Inflammatory macrophage treated with lipopolysaccharide for 1 hour (primary cell): ENCODE results near the gene TGIF2LX.
"Not testable (repeated sequence)": the region's sequence is repeated elsewhere in the genome, so short reads cannot be mapped to it uniquely, and the experiment has no call there.

ENCODE experiments used
- DNase-seq, 2 donors: peaks; one replicate each; pipeline ENCODE4 v3.0.0-alpha.2; 2020 to 2022

The TGIF2LX gene

DNA sequence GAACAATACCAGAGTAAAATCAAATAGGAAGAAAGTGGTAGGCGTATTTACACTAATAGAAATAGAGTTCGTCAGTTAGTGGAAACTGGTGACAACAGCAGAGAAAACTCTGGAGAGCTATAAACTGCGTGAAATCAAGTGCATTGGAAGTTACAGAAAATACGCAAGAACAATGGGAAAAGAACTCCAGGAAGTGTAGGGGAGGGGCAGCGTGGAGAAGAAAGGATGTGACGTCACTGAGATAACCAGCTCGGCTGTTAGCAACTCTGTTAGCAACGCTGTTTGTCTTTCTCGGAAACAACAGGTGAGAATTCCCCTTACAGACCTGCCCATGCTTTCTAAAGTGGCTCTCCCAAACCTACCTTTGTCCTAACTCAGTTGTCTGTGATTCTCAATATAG, at the start of gene TGIF2LX:
Gene TGIF2LX, plus strand, starts transcription at position 244 of the 400 bp plus-strand sequence. CDS start 178 bp downstream, outside the sequence.
- DNase-seq, result not testable (repeated sequence)

DNA sequence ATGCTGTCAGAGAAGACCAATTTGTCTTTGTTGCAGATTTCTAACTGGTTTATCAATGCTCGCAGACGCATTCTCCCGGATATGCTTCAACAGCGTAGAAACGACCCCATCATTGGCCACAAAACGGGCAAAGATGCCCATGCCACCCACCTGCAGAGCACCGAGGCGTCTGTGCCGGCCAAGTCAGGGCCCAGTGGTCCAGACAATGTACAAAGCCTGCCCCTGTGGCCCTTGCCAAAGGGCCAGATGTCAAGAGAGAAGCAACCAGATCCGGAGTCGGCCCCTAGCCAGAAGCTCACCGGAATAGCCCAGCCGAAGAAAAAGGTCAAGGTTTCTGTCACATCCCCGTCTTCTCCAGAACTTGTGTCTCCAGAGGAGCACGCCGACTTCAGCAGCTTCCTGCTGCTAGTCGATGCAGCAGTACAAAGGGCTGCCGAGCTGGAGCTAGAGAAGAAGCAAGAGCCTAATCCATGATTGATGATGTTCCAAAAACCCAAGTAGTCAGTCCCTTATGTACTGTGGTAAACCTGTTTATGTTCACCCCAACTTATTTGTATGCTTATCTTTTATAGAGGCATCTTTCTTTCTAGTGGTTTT, 728 bp downstream of the TGIF2LX start:
- not testable (repeated sequence) for DNase-seq

DNA sequence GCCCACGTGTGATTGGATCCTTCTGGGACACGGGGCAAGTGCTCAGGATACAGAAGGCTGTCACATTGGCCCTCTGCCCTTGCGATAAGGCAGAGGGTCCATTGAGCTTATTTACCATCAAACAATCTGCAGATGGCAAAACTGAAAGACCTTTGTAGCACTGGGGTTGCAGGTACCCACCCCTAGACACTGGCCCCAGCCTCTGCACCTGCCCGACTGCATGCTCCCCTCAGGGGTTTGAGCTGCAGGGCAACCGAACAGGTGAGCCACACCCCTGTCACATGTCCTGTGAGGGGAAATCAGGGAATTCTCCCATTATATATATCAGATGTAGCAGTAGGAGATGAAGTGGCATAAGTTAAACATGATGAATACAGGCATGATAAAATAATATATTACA, 21.4 kb downstream of the TGIF2LX start:
- not testable (repeated sequence) for DNase-seq

GRCh38 chrX:89965588-89965987, 43.9 kb downstream of the TGIF2LX start:
- not testable (repeated sequence) for DNase-seq
